ENCODE data around the gene BEX3.
A peak's percentile ranks its signal among the peaks of the same experiment; 100 is the strongest.

The BEX3 gene

DNA sequence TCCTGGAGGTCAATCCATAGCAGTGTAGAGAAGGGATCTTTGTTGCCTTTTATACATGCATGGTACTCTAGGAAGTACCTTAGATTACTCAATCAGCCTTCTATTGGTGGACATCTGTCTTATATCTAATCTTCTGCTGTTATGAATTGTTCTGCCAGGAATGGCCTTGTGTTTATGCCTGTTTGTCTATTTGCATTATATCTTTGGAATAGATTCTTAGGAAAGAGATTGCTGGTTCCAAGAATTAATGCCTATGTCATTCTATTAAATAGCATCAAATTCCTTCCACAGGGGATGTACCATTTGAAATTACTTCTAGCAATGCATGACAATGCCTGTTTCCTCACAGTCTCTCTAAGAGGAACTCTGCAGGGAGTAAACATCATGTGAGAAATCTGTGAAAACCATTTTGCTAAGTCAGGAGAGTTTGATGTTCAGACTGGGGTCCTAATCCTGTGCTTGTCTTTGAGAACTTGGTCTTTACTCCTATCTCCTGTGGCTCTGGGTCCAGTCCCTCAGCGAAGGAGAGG is 42.5 kb downstream of the BEX3 start:
- no peaks in the 10 kb centered on the region for H3K9me3 ChIP-seq (ENCODE audit: insufficient read depth, low read depth, low read length)
- H3K36me3 ChIP-seq (ENCODE audit: insufficient read depth, low read length): no peaks in the 10 kb centered on the region; the same call in 1 of the 2 replicates
- WGBS: 86% methylated on average over 1 of the region's 1 CpG
- no peak overlapping the region for H3K9ac ChIP-seq (ENCODE audit: low read depth, low read length)
- H3K27me3 ChIP-seq (ENCODE audit: insufficient read depth, low read length): no peaks in the 10 kb centered on the region
- peaks cover 6% of the 10 kb centered on the region for H3K4me1 ChIP-seq (ENCODE audit: insufficient read depth, low read length)
- no peak overlapping the region for H3K4me3 ChIP-seq (ENCODE audit: low read length)
- no peak overlapping the region for H3K27ac ChIP-seq (ENCODE audit: low read depth, low read length)

GRCh38 chrX:103423955-103424638 is 47.8 kb downstream of the BEX3 start:
- WGBS: 57% methylated on average over 2 of the region's 3 CpGs
- no peaks in the 10 kb centered on the region for H3K9me3 ChIP-seq (ENCODE audit: insufficient read depth, low read depth, low read length)
- no peaks in the 10 kb centered on the region; the same call in 1 of the 2 replicates for H3K36me3 ChIP-seq (ENCODE audit: insufficient read depth, low read length)
- peak overlapping the region; percentile 58; the same call in 1 of the 2 replicates for H3K27ac ChIP-seq (ENCODE audit: low read depth, low read length)
- H3K9ac ChIP-seq (ENCODE audit: low read depth, low read length): 0 out of 2 replicates have a peak overlapping the region, but pooled peaks have one; percentile 52
- no peak overlapping the region for H3K4me3 ChIP-seq (ENCODE audit: low read length)
- H3K27me3 ChIP-seq (ENCODE audit: insufficient read depth, low read length): no peaks in the 10 kb centered on the region
- H3K4me1 ChIP-seq (ENCODE audit: insufficient read depth, low read length): peaks cover 28% of the 10 kb centered on the region

Measured in HUES64 (cell line).